ENCODE measurements around the gene RIN1. TPM values are rescaled to one million over a fixed set of nuclear protein-coding genes. Genes with fewer than 3 reads are reported as not detected.

Gene RIN1
- total and polyA plus RNA-seq, 2 donors (not counting 1 experiment from before 2014, with no cell fraction given) = 0.72 to 1.7 TPM

GRCh38 chr11:66324664-66325063, 11.6 kb downstream of the RIN1 start:
- ATAC-seq (ENCODE audit: low read depth) (no peak), DNase-seq (no peak)
- Histone ChIP-seq H3K9ac (ENCODE audit: low read length) (no peak overlapping the region), H3K4me1 (ENCODE audit: control insufficient read depth in 2 of 2, insufficient read depth in 2 of 2, low read length in 2 of 2) (peaks cover 15 to 25% of the 10 kb centered on the region in 2 donors), H3K27ac (ENCODE audit: low read length in 2 of 2) (no peak overlapping the region), H3K36me3 (replicated peaks in 1 of 2; ENCODE audit: control extremely low read depth in 1 of 2, control insufficient read depth in 1 of 2, extremely low read depth in 1 of 2, insufficient read depth in 2 of 2, low read length in 1 of 2) (no peaks in the 10 kb centered on the region), H3K4me3 (ENCODE audit: control extremely low read depth in 1 of 5, extremely low read depth in 1 of 5, insufficient read depth in 1 of 5, low read depth in 2 of 5, low read length in 4 of 5) (no peak overlapping the region), H3K79me2 (ENCODE audit: control insufficient read depth, insufficient read depth, low read length) (no peaks in the 10 kb centered on the region), H4K20me1 (ENCODE audit: control insufficient read depth, insufficient read depth, low read length, poor library complexity, severe bottlenecking) (no peaks in the 10 kb centered on the region), H3K4me2 (replicated peaks; ENCODE audit: low read depth, low read length, poor library complexity, severe bottlenecking) (no peak overlapping the region), H3K27me3 (replicated peaks in 1 of 4; ENCODE audit: control extremely low read depth in 1 of 4, control insufficient read depth in 3 of 4, insufficient read depth in 4 of 4, low read length in 3 of 4) (no peaks in the 10 kb centered on the region), H2AFZ (ENCODE audit: insufficient read depth, low read depth, low read length, poor library complexity, severe bottlenecking) (no peak overlapping the region), H3K9me3 (ENCODE audit: control extremely low read depth in 1 of 3, control insufficient read depth in 2 of 3, insufficient read depth in 1 of 3, low read length in 2 of 3) (no peaks in the 10 kb centered on the region)
- Mint-ChIP-seq H3K4me1 (peaks cover 19% of the 10 kb centered on the region), H3K9me3 (ENCODE audit: insufficient read depth) (no peaks in the 10 kb centered on the region), H3K27ac (no peak overlapping the region), H3K4me3 (no peak overlapping the region), H3K27me3 (no peaks in the 10 kb centered on the region)
- ChIA-PET CTCF (interaction anchor here (2.1 kb wide), 1 partner anchor 12 kb away, joined by 21 read pairs; no protein-coding TSS in a partner anchor), POLR2A (no interaction called here)
- no peak for TF ChIP-seq CTCF (IDR thresholded peaks at IDR 0.05)
- TF ChIP-seq EZH2 (IDR thresholded peaks at IDR 0.05; ENCODE audit: borderline replicate concordance, insufficient read depth, low read depth, low read length, poor library complexity, severe bottlenecking) = no peak
- 78% methylated on average over 1 of the region's 10 CpGs for WGBS (ENCODE audit: insufficient coverage)
- intact Hi-C loops (cut with micrococcal nuclease) = no loop called here

GRCh38 chr11:66323684-66324083, 12.6 kb downstream of the RIN1 start:
- no peak overlapping the region for H2AFZ ChIP-seq (ENCODE audit: insufficient read depth, low read depth, low read length, poor library complexity, severe bottlenecking)
- no peaks in the 10 kb centered on the region for H3K27me3 ChIP-seq (replicated peaks in 1 of 4; ENCODE audit: control extremely low read depth in 1 of 4, control insufficient read depth in 3 of 4, insufficient read depth in 4 of 4, low read length in 3 of 4)
- H3K4me3 ChIP-seq (ENCODE audit: control extremely low read depth in 1 of 5, extremely low read depth in 1 of 5, insufficient read depth in 1 of 5, low read depth in 2 of 5, low read length in 4 of 5) = no peak overlapping the region
- H3K36me3 ChIP-seq (replicated peaks in 1 of 2; ENCODE audit: control extremely low read depth in 1 of 2, control insufficient read depth in 1 of 2, extremely low read depth in 1 of 2, insufficient read depth in 2 of 2, low read length in 1 of 2) = no peaks in the 10 kb centered on the region
- Mint-ChIP-seq H3K4me3 (no peak overlapping the region), H3K9me3 (ENCODE audit: insufficient read depth) (no peaks in the 10 kb centered on the region), H3K27me3 (no peaks in the 10 kb centered on the region), H3K27ac (no peak overlapping the region), H3K4me1 (peaks cover 25% of the 10 kb centered on the region)
- DNase-seq (no peak), ATAC-seq (ENCODE audit: low read depth) (no peak)
- peaks cover 21 to 31% of the 10 kb centered on the region in 2 donors for H3K4me1 ChIP-seq (ENCODE audit: control insufficient read depth in 2 of 2, insufficient read depth in 2 of 2, low read length in 2 of 2)
- POLR2A ChIA-PET = no interaction called here
- no peaks in the 10 kb centered on the region for H3K9me3 ChIP-seq (ENCODE audit: control extremely low read depth in 1 of 3, control insufficient read depth in 2 of 3, insufficient read depth in 1 of 3, low read length in 2 of 3)
- no peak overlapping the region for H3K27ac ChIP-seq (ENCODE audit: low read length in 2 of 2)
- 85% methylated on average over 1 of the region's 1 CpG for WGBS (ENCODE audit: insufficient coverage)
- intact Hi-C loops (cut with micrococcal nuclease) = no loop called here
- no peaks in the 10 kb centered on the region for H3K79me2 ChIP-seq (ENCODE audit: control insufficient read depth, insufficient read depth, low read length)
- TF ChIP-seq CTCF (IDR thresholded peaks at IDR 0.05) (no peak), EZH2 (IDR thresholded peaks at IDR 0.05; ENCODE audit: borderline replicate concordance, insufficient read depth, low read depth, low read length, poor library complexity, severe bottlenecking) (no peak)
- no peaks in the 10 kb centered on the region for H4K20me1 ChIP-seq (ENCODE audit: control insufficient read depth, insufficient read depth, low read length, poor library complexity, severe bottlenecking)
- CTCF ChIA-PET = interaction anchor here (2.1 kb wide), 1 partner anchor 11 kb away, joined by 21 read pairs; no protein-coding TSS in a partner anchor
- no peak overlapping the region for H3K9ac ChIP-seq (ENCODE audit: low read length)
- no peak overlapping the region for H3K4me2 ChIP-seq (replicated peaks; ENCODE audit: low read depth, low read length, poor library complexity, severe bottlenecking)
